ENCODE results near the gene PDIA6.
"Not testable (repeated sequence)": the region's sequence is repeated elsewhere in the genome, so short reads cannot be mapped to it uniquely, and the experiment has no call there.

Gene PDIA6

DNA sequence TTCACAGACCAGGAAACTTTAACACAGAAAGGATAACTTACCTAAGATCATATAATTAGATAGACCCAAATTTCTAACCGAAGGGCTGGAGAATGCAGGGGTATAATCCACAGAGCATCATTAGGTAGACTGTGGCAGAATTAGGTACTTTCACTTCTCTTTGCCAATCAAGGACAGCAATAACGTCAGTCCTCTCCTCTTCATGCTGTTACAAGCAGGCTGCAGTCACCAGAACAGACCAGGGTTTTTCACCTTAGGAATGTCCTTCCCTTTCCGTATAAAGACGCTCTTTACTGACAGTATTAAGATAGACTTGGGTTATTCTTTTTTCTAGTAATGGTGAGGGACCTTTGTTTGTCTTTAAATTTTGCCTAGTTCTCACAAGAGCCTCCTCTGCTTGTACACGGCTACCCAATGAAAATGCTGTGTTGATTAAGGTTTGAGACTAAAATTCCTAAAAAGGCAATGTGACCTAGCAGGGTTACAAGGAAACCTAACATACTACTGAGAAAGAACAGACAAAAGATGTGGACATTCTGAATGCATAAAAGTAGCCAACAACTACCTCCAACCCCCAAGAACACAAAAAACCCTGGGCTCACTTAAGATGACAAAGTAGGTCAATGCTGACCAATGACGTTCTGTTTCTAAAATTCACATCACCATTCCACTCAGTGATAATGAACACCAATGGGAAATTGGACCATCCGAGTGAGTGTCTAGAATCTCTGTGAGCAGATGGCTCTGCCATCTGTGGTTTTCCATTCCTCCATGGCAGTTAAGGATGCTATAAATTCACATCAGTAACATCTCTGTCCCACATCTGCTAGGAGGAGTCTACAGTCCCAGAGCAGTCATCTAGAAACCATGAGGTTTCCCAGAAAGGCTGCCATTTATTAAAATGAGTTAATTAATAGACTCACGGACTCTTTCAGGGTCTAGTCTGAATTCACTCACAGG is 2.1 kb downstream of the PDIA6 start:
- DNase-seq, result peak in 1 of 2 donors; percentile 63

DNA sequence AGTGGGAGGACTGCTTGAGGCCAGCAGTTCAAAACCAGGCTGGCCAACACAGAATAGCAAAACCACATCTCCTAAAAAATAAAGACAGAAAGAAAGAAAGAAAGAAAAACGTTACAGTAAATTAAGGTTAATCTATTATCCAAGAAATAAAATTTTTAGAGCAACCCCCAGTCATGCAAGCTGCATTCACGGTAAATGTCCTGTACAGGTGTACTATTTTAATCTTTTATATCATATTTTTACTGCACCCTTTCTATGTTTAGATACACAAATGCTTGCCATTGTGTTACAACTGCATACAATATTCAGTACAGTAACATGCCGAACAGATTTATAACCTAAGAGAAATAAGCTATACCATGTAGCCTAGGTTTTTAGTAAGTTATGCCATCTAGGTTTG is 6.0 kb downstream of the PDIA6 start:
- DNase-seq, result no peak

DNA sequence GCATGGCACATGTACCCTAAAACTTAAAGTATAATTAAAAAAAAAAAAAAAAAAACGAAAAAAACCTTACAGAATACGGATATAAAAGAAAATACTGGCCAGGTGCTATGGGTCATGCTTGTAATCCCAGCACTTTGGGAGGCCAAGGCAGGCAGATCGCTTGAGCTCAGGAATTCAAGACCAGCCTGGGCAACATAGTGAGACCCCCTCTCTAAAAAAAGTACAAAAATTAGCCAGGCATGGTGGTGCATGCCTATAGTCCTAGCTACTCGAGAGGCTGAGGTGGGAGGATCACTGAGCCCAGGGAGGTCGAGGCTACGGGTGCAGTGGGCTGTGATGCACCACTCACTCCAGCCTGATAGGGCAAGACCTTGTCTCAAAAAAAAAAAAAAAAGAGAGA is 6.6 kb downstream of the PDIA6 start:
- DNase-seq, result not testable (repeated sequence)

- no peak for DNase-seq
Observed at GRCh38 chr2:10802657-10803056, 9.9 kb downstream of the PDIA6 start.

- no peak for DNase-seq
Observed at GRCh38 chr2:10800163-10800562, 12.4 kb downstream of the PDIA6 start.

DNA sequence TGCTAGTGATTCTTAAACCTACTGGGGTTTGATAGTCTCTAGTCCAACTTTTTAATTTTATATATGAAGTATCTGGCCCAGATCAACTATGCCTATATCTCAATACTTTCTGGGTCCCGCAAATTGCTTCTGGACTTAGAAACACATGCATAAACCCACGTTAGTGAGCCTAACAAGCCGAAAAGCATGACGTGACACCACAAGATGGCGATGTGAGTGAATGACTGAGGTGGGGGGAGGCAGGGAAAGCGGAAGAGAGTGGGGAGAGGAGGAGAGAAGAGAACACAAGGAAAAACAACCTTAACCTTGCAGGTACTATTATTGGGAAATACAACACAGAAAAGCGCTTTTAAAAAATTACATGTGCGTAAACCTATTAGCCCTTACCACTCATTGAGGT is 13.8 kb downstream of the PDIA6 start:
- no peak for DNase-seq

DNA sequence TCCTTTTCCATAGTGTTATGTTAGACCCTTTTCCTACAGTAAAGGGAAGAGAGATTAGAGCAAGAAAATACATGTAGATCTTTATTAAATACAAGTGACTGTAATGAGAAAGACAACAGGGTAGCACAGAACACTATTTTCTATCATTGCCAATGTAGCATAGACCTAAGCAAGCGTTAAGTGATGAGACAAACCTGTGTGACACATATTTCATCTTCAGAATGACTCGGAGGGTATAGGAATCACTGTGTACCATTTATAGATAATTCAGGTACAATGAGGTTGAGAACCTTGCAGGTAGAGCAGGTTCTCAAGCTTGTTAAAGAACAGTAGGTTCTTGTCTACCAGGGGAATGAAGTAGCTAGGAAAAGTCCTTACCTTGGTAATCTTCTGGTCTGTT is 15.9 kb downstream of the PDIA6 start:
- DNase-seq, result no peak

DNA sequence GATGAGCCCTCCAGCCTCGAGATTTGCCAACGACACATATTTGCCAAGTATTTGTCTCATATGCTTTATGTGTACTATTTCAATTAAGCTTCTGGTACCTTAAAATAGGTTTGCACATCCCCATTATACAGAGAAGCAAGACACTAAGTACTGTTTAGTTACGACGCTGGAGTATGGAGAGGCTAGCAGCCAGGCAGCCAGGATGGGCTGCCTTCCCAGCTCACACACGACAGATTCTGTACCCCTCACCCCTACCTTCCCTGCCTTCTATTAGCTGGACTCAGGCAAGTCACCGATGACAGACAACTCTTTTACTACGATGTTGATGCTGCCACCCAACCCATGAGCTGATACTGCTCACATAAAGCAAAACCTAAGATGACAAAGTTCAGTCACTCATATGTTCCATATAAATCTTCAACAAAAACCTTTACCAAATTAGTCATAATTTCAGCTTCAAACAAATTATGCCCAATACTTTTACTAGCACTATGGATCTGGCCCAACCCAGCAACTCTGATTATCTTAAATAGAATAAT is 17.0 kb downstream of the PDIA6 start:
- no peak for DNase-seq

GRCh38 chr2:10794876-10795275 is 17.7 kb downstream of the PDIA6 start:
- no peak for DNase-seq

GRCh38 chr2:10793816-10794215 is 18.8 kb downstream of the PDIA6 start:
- no peak for DNase-seq

GRCh38 chr2:10792660-10793400 is 19.8 kb downstream of the PDIA6 start:
- DNase-seq, result peak in 1 of 2 donors; percentile 13

GRCh38 chr2:10792001-10792634 is 20.5 kb downstream of the PDIA6 start:
- DNase-seq, result peak in 1 of 2 donors; percentile 47

- peak in 1 of 2 donors; percentile 63 for DNase-seq
Observed at GRCh38 chr2:10790228-10790973, 22.2 kb downstream of the PDIA6 start.

GRCh38 chr2:10788855-10789254 is 23.7 kb downstream of the PDIA6 start:
- no peak for DNase-seq

DNA sequence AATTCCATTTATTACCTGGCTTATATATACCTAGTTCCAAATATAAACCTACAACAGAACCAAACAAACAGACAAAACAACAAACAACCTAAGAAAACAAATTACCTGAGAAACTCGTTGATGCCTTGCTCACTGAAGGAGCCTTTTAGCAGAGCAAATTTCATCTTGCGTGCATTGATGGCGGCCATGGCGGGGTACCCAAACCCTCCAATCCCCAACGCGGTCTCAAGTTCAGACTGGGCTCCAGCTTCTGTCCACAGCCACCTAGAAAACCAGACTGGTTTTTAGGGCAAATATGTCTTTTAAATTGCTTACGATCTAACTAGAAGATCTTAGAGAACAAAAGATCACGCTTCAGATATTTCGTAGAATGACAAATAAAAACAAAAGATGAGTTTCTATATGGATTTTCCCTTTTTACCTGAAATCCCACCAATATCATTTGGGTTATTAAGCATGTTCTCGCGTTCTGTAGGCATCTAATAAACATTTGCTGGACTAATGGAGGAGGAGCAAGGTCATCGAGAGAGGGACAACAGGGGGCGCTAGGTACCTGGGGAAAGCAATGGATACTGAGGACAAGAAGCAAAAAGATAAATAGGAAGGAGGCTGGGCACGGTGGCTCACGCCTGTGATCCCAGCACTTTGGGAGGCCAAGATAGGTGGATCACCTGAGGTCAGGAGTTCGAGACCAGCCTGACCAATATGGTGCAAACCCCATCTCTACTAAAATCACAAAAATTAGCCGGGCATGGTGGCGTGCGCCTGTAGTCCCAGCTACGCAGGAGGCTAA is 25.2 kb downstream of the PDIA6 start:
- DNase-seq, result peak in 1 of 2 donors; percentile 54

GRCh38 chr2:10786240-10786982 is 26.2 kb downstream of the PDIA6 start:
- no peak for DNase-seq

- DNase-seq, result no peak
Observed at GRCh38 chr2:10785260-10785659, 27.3 kb downstream of the PDIA6 start.

GRCh38 chr2:10784719-10785118 is 27.9 kb downstream of the PDIA6 start:
- no peak for DNase-seq

DNA sequence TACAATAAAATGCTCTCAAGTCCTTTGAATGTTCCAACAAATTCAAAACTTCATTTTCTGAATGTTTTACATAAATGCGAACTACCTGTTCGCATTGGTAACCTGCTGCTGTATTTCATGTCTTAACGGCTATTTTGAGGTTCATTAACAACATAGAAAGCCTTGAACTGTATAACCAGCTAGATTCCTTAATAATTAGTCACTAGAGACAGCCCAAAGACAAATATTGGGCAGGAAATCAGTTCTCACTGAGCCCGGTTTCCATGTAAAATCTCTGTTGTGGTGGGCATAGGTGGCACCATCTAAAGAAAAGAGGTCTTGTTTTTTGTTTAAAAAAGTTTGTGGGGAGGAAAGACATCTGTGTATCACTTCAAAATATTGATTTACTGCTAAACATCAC is 29.2 kb downstream of the PDIA6 start:
- no peak for DNase-seq

DNA sequence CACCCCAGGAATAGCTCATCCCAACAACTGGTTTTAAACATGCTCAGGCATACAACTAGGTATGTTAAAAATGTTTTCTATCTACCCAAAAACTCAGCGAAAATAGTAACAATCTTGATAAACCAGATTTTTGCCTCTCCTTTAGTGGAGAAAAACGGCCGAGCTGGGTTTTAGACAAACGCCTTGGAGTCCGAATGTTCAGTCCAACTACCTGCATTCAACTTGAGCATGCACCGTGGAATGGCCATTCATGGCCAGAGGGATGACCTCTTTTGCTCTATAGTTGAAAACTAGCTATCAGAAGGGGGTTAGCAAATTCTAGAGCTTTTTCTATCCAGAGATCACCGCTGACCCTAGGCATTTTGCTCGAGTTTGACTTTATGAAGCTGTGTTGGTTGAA is 30.8 kb downstream of the PDIA6 start:
- DNase-seq, result no peak

DNA sequence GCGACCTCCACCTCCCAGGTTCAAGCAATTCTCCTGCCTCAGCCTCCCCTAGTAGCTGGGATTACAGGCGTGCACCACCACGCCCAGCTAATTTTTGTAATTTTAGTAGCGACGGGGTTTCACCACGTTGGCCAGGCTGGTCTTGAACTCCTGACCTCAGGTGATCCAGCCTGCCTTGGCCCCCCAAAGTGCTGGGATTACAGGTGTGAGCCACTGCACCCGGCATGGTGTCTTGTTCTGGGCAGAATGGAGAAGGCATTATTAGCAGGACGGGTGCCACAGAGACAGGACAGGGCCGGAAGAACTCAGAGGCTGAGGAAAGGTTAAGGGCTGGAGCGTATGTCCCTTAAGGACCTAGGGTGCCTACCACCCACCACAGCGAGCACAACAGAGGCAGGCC is 31.8 kb downstream of the PDIA6 start:
- not testable (repeated sequence) for DNase-seq

Measured in CD4-positive, alpha-beta T cell treated with Interferon alpha-2 for 1 hour (primary cell).